HG03159 (cell line): Measurements from ENCODE around the gene ETV6.
"Not testable (repeated sequence)": the region's sequence is repeated elsewhere in the genome, so short reads cannot be mapped to it uniquely, and the experiment has no call there.

Source experiments
- ATAC-seq: cut with Tn5 transposase; IDR thresholded peaks from one replicate; pipeline ENCODE4 v1.9.1; 2021; ENCODE audit warnings: mild to moderate bottlenecking, moderate library complexity; ENCODE audit not compliant: unreplicated experiment

ETV6 gene

DNA sequence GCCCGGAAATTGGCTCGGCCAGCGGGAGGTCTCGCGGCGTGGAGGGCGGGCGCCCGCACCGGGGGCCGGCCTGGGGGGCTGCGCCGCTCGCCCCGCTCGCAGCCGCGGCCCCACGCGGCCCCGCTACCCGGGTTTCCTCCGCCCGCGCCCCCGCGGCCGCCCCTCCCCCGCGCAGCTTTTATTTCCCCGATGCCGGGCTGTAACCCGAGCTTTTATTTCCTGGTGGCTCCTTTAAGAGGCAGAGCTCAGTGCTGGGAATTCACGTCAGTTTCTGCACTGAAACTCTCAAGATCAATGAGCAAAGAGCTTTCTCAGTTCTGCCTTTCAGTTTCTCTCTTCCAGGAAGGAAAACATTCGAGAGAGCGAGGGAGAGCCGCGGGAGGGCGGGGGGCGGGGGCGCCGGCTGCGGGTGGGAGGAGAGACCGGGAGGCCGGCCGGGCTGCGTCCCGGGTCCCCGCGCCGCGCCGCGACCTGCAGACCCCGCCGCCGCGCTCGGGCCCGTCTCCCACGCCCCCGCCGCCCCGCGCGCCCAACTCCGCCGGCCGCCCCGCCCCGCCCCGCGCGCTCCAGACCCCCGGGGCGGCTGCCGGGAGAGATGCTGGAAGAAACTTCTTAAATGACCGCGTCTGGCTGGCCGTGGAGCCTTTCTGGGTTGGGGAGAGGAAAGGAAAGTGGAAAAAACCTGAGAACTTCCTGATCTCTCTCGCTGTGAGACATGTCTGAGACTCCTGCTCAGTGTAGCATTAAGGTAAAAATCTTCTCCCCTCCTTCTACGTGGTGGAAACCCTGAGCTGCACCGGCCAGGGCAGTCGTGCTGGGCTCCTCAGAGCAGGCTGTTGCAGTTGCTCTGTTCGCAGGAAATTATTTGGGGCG is at the start of gene ETV6:
TSS of gene ETV6 (plus strand) at position 262 of the 873 bp plus-strand sequence. CDS start at position 716, 454 bp downstream.
- peak; percentile 48 for ATAC-seq

- no peak for ATAC-seq
Observed at GRCh38 chr12:11600199-11600598, 49.3 kb upstream of the ETV6 start.

GRCh38 chr12:11601647-11602046 is 47.8 kb upstream of the ETV6 start:
- no peak for ATAC-seq

GRCh38 chr12:11607313-11608081 is 42.0 kb upstream of the ETV6 start:
- ATAC-seq, result no peak

DNA sequence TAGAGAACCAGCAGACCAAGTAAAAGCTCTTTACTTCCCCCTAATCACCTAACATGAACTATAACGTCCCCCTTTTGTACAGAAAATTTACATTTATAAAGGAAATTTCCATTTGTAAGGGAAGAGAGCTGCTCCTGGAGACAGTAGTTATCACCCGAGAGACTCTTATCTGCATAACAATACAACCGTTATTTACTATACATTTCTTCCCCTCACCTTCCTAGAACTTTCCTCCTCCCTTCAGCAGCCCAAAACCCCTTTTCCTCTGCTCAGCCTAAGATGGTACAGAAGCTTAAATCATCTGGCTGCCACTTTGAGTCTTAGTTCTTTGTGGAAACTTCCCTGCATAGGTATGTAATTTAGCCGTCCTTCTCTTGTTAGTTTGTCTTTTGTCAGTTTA is 40.4 kb upstream of the ETV6 start:
- no peak for ATAC-seq

GRCh38 chr12:11615481-11615880 is 34.0 kb upstream of the ETV6 start:
- ATAC-seq, result no peak

DNA sequence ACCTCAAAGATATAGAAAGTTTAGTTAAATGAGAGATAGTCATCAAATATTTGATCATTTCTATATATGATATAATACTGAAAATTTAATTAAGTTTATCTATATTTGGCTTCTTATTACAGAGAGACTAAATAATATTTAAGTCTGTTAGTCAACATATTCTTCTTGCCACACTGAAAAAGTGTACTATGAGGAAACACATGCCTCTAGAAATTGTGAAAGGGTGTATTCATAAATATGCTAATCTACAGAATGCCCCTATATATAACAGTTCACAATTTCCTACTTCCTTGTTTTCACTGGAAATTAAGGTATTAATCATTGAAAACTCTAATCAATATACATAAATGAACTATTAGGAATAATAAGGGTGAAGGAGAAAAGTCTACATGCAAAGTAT is 31.4 kb upstream of the ETV6 start:
- ATAC-seq, result no peak

DNA sequence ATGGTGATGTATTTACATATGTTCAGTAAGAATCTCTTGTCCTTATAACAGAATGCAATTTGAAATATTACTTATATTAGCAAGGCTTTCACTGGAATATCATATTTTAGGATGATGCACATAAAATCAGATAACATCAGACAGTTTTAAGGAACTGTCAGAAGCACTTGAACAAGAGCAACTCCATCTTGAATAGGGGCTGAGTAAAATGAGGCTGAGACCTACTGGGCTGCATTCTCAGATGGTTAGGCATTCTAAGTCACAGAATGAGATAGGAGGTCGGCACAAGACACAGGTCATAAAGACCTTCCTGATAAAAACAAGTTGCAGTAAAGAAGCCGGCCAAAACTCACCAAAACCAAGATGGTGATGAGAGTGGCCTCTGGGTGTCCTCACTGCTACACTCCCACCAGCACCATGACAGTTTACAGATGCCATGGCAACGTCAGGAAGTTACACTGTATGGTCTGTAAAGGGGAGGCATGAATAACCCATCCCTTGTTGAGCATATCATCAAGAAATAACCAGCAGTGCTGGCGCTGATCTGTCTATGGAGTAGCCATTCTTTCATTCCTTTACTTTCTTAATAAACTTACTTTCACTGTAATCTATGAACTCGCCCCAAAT is 27.6 kb upstream of the ETV6 start:
- ATAC-seq, result no peak

GRCh38 chr12:11622876-11623281 is 26.6 kb upstream of the ETV6 start:
- ATAC-seq, result no peak

DNA sequence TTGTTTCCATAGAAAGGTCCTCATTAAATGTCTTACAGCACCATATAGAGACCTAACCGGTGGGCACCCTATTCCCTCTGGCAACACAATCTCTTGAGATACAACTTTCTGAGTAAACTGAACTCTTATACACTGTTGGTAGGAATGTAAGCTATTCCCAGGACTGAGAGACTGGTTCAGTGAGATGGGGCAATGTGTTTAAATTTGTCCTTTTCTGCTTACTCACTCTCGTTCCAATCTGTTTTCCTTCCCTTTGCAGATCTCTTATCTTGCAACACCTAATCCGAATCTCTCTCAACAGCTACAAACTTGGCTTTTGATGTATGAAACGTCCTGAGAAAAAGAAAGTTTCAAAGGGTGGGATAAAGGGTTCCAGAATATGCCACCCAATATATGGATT is 26.1 kb upstream of the ETV6 start:
- no peak for ATAC-seq

GRCh38 chr12:11624116-11624515 is 25.4 kb upstream of the ETV6 start:
- ATAC-seq, result no peak

GRCh38 chr12:11627709-11628108 is 21.8 kb upstream of the ETV6 start:
- ATAC-seq, result not testable (repeated sequence)

DNA sequence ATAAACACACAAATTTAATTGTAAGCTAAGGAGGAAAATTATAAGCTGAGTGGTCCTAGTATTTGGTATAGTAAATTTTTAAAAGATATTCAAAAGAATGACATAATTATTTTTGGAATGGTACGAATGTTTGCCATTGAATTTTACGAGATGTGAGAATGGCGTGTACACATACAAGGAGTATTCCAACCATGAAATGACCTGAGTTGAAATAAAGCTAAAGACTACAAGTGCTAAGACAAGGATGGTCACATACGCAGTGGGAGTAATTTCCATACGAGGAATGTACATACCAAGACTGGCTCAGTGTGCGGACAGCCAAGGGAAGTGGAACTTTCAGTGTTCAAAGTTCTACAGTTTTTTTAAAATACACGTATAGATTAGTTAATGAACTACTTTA is 21.1 kb upstream of the ETV6 start:
- ATAC-seq, result no peak

DNA sequence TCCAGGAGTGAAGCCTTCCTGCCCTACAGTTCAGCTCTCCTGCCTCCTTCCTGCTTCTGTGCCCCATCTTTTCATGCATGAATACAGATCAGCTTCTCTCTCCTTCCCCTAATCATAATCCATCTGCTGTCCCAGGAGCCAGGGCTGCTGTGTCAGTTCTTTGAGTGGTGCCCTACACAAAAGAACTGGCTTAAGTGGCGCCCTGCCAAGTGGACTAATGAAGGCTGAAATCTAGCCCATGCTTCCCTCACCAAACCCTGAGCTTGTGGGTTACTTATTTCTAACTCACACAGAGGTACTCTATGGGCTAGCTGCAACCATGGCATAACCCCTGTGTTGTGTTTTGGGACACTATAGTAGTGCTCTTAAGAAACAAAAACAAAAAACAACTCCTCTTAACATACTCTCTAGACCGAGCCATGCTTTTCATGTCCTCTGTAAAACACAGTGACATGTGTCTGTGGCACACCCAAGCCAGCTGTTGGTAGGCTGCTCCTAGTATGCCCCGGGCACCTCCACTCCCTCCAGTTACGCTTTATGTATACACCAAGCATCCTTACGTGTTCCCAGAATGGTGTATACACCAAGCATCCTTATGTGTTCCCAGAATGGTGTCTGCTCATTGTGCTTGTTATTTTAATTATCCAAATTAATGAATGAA is 19.3 kb upstream of the ETV6 start:
- no peak for ATAC-seq

DNA sequence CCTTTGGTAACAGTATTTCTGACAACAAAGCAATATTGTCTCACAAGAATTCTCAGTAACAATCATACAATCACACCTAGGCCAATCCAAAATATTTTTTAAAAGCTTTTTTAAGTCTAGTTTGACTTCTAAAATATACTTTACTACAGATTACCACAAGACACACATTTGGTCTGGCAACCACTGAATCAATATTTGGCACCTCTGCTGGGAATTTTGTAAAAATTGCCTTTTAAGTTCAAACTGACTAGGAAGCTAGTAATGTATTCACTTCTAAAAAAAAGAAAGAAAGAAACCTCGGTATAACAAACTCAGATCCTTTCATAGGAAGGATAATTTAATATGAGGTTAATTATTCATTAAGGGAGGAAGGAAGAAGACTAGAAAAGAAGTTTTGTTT is 18.2 kb upstream of the ETV6 start:
- ATAC-seq, result no peak

GRCh38 chr12:11631881-11632280 is 17.6 kb upstream of the ETV6 start:
- ATAC-seq, result not testable (repeated sequence)

DNA sequence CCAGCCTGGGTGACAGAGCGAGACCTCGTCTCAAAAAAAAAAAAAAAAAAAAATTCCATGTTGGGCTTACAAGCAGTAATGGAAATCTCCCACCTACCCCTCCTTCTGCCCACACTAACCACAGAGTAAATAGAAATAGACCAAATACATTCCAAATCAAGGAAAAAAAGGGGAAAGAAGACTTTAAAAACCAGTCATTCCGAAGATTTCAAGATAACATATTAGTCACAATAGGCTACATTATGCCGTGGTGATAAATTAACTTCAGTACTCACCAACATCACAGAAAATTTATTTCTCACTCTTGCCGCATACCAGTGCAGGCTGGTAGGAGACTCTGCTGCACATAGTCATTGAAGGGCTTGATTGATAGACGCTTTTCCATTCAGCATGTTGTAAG is 15.5 kb upstream of the ETV6 start:
- no peak for ATAC-seq

- no peak for ATAC-seq
Observed at GRCh38 chr12:11635341-11635740, 14.1 kb upstream of the ETV6 start.

DNA sequence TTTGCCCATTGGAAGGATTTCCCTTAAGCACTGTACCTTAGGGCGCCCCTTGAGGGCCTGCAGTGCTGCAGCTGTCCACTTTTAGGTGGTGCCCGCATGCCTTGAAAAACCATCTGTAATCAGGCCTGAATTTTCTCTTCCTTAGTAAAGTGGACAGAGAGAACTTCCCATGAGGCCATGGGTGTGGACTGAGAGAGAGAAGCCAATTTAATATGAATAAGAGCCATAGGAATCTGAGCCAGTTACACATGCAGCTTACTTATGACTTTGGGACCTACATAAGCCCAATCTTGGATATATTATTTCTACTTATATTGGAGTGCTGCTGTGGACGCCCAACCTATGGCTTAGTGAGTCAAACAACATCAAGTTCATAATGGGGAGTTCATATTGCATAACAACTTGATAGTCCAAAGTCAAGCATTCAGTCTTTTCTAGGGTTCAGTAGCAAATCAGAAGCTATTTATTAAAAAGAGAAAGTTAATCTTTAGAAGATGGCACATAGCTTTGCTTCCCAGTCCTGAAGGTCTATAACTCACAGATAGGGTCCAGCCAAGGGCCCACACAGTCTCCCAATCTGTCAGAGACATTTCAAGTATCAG is 11.1 kb upstream of the ETV6 start:
- ATAC-seq, result no peak

GRCh38 chr12:11639454-11639853 is 10.0 kb upstream of the ETV6 start:
- ATAC-seq, result no peak

DNA sequence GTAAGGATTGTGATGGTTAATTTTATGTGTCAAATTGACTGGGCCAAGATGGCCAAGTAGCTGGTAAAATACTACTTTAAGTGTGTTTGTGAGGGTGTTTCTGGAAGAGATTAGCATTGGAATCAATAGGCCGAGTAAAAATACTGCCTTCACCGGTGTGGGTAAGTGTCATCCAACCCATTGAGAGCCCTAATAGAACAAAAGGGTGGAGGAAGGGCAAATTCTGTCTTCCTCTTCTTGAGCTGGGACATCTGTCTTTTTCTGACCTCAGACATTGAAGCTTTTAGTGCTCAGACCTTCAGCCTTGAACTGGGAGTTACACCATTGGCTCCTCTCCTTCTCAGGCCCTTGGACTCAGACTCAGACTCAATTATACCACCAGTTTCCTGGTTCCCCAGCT is 8.0 kb upstream of the ETV6 start:
- no peak for ATAC-seq
